GOT3 (cell line): ENCODE measurements around the gene OR5M10.
"Not testable (repeated sequence)": the region's sequence is repeated elsewhere in the genome, so short reads cannot be mapped to it uniquely, and the experiment has no call there.

Source experiments
- DNase-seq: peaks from one replicate; lab custom pipeline; 2025; ENCODE audit warnings: mixed read lengths; lab: John Stamatoyannopoulos, UW

OR5M10 gene

DNA sequence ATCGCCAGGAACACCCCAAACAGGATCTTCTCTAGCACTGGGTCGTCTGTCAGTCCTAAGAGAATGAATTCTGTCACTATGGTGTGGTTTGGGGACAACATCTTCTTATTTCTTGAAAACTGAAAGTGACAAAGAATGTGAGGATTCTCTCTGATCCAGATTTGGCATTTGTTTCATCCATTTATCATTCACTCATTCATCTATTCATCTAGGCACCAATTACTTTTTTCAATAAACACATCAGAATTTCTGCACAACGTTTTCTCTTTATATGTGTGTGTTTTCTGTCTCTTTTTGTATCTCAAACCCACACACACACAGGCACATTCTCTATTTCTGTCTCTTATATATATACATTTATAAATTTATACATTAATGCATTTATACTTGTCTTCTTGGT is at the start of gene OR5M10:
Gene OR5M10, minus strand, starts transcription at position 101 of the 400 bp plus-strand sequence. Its CDS starts 0 bp downstream, at position 101.
- DNase-seq = no peak

DNA sequence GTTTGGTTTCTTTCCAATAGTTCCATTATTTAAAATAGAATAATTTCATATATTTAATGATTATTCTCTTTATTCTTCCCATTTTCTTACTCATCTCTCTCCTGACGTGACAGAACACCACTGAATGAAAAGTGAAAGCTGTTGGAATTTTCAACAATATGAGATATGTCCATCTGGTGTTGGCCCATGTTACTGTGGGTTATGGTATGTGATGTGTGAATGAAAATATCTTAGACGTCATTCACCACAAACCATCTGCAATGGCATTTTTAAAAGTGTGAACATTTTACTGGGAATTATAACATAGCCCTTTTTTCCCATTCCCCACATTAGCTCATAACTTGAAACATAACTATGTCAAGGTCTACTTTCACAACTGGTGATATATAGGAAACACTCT is 48.4 kb upstream of the OR5M10 start:
- no peak for DNase-seq

DNA sequence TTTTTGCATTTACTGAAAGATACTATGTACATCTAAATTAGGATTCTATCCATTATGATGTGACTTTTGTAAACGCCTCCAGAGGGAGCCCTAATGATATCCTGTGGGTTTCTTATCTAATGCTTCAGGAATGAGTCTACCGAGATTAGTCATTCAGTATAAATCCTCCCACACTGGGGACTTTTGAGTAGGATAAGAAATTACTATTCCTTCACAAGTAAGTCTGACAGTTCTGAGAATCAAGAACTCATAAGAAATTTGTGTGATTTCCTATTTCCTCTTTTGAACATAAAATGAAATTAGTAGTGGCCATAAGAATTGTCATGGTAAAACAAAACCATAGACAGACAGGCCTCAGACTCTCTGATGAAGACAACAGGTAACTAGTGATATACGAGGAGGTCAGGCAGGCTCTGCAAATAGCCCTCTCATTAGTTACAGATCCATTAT is 47.2 kb upstream of the OR5M10 start:
- DNase-seq = no peak

DNA sequence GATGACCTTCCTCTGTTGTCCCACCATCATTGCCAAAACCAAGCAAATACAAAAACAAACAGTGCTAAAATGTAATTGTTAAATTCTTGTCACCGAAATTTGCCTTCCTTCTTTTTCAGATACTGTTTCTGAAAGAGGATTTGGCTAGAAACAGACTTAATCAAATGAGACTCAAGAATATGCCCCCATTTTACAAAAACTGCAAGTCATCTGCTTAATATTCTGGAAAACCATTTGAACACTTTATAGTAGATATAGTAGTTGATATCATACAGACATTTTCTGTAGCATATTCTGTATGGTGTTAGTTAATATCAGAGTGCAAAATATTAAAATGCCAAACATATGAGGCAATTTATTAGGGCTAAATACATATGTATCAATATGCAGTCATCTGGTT is 33.7 kb upstream of the OR5M10 start:
- DNase-seq = no peak

DNA sequence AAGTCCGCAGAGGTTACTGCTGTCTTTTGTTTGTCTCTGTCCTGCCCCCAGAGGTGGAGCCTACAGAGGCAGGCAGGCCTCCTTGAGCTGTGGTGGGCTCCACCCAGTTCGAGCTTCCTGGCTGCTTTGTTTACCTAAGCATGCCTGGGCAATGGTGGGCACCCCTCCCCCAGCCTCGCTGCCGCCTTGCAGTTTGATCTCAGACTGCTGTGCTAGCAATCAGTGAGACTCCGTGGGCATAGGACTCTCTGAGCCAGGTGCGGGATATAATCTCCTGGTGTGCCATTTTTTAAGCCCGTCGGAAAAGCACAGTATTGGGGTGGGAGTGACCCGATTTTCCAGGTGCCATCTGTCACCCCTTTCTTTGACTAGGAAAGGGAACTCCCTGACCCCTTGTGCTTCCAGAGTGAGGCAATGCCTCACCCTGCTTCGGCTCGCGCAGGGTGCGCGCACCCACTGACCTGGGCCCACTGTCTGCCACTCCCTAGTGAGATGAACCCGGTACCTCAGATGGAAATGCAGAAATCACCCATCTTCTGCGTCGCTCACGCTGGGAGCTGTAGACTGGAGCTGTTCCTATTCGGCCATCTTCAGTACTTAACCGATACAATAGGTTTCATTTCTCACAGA is 14.7 kb upstream of the OR5M10 start:
- DNase-seq = not testable (repeated sequence)

DNA sequence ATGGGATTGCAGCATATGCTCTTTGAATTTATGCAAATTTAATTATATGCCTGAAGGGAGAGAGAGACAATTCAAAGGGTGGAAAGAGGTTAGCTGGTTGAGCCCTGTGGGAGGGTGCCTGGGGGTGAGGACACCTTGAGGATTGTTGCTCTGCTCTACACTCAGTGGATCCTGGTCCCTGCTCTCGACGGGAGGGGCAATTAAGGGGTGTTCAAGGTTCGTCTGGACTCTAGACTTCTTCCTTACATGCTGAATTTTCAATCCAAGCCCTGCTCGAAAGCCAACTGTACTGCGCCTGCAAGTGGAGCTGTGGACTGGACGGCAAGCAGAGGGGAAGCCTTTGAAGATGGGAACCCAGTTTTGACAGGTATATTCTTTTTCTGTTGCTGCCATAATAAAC is 18.9 kb downstream of the OR5M10 start:
- DNase-seq = no peak

DNA sequence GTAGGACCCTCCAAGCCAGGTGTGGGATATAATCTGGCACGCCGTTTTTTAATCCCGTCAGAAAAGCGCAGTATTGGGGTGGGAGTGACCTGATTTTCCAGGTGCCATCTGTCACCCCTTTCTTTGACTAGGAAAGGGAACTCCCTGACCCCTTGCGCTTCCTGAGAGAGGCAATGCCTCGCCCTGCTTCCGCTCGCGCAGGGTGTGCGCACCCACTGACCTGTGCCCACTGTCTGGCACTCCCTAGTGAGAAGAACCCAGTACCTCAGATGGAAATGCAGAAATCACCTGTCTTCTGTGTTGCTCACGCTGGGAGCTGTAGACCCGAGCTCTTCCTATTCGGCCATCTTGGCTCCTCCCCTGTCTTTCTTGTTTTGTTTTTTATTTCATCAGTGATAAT is 22.8 kb downstream of the OR5M10 start:
- not testable (repeated sequence) for DNase-seq

DNA sequence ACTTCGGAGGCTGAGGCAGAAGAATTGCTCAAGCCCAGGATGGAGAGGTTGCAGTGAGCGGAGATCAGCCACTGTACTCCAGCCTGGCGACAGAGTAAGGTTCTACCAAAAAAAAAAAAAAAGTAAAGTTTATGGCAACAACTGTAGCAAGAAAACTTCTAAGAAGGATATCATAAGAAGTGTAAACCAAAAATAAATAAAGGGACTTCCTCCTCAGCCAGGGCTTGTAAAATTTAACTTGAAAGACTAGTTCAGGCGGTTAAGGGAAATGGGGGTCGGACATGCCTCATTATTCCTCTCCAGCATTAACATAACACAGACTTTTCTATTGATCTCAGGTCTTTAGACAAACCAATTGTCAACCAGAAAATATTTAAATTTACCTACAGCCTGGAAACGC is 32.0 kb downstream of the OR5M10 start:
- no peak for DNase-seq

DNA sequence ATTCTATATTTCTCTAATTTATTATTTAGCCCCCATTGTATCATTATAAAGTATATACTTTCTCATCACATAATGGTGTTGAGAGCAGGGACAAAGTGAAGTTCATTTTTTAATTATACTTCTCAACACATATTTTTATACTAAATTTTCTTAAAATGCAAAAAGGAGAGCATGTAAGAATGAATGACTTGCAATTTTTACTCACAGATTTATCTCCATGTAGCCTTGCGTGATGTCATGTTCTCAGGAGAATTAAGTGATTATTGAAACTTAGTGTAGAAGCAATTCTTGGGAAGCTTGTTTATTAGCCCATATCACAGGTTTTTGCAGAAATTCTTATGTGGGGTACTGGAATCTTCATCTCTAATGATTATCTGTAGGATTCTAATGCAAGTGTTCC is 33.8 kb downstream of the OR5M10 start:
- DNase-seq = no peak

DNA sequence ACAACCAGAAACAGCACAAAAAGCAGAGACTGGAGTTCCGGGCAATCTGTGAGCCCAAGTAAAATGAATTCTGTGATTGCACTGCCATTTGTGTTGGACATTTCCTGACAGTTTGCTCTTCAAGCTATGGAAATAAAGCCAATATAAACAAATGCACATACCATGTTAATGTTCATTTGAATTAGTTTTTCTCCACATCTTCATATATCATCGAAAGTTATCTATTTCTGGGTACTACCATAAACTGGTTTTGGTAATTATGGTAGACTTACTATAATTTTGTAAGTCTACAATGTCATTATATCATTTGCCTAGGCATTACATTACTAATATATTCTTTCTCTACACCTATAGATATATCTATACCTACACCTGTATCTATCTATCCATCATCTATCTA is 34.4 kb downstream of the OR5M10 start, which contains the start of gene OR5M11:
Gene OR5M11, minus strand, starts transcription at position 101 of the 400 bp plus-strand sequence. Its CDS starts 0 bp downstream, at position 101.
- no peak for DNase-seq

DNA sequence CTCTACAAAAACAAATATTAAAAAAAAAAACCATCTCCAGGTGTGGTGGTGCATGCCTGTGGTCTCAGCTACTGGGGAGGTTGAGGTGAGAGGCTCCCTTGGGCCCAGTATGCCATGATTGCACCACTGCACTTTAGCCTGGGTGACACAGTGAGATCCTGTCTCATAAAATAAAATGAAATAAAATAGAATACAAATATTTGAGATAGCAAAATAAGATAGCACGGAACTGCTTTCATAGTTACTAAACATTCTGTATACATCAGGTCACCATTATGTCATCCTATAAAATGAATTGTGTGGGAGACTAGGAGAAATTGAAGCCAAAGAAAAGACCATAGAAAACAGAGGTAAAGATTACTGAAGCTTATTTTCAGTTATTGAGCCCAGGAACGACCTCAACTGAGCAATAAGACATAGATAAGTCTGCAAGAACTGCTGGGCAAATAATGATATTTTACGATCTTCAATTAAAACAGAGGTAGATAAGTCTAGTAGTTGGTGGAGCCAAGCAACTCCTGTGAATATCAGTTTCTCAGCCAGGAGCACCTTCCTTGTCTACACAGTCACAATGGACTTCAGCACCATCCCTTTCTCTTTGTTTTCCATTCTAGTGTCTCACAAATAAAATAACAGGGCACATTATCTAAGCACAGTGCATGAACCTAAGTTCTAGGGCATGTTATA is 44.3 kb downstream of the OR5M10 start:
- no peak for DNase-seq

DNA sequence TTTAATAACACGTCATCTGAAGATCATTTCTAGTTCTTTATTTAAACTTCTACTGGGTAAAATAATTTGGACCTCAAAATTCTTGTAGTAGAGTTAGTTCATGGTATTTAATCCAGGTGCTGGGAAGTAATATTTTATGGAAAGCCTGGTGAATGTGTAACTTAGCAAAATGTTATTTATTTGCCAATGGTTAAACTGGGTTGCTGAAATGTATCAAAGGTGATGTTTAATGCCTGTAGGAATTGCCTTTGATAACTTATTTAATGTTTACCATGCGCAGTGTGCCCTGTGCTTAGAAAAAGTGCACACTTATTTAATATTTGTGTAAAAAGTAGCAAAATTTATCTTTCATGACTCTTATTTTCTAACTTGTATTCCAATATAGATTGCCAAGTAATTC is 45.7 kb downstream of the OR5M10 start:
- no peak for DNase-seq
